ENCODE data around the gene YDJC.

GRCh38 chr22:21587803-21588611 is 41.8 kb downstream of the YDJC start:
- TF ChIP-seq ASH1L (IDR thresholded peaks at IDR 0.05; ENCODE audit: borderline replicate concordance, low read depth, partially characterized antibody) (no peak), CHD2 (IDR thresholded peaks at IDR 0.05; ENCODE audit: low read depth, low read length) (no peak), FOXA1 (IDR thresholded peaks at IDR 0.05; ENCODE audit: borderline replicate concordance) (no peak), SREBF2 (CRISPR knock-in tag; IDR thresholded peaks at IDR 0.05) (no peak), NR1H2 (CRISPR knock-in tag; IDR thresholded peaks at IDR 0.05) (no peak), FOXM1 (IDR thresholded peaks at IDR 0.05; ENCODE audit: low read depth) (no peak), FOXM1 (CRISPR knock-in tag; IDR thresholded peaks at IDR 0.05; ENCODE audit: low read depth) (no peak), NR0B1 (IDR thresholded peaks at IDR 0.05; ENCODE audit: partially characterized antibody) (no peak), POLR2A (conservative IDR thresholded peaks at IDR 0.05) (no peak), MAX (CRISPR knock-in tag; IDR thresholded peaks at IDR 0.05) (no peak), SIN3B (IDR thresholded peaks at IDR 0.05; ENCODE audit: low read depth) (no peak), NFATC3 (IDR thresholded peaks at IDR 0.05) (no peak)
- TF ChIP-seq, protein P1, sequence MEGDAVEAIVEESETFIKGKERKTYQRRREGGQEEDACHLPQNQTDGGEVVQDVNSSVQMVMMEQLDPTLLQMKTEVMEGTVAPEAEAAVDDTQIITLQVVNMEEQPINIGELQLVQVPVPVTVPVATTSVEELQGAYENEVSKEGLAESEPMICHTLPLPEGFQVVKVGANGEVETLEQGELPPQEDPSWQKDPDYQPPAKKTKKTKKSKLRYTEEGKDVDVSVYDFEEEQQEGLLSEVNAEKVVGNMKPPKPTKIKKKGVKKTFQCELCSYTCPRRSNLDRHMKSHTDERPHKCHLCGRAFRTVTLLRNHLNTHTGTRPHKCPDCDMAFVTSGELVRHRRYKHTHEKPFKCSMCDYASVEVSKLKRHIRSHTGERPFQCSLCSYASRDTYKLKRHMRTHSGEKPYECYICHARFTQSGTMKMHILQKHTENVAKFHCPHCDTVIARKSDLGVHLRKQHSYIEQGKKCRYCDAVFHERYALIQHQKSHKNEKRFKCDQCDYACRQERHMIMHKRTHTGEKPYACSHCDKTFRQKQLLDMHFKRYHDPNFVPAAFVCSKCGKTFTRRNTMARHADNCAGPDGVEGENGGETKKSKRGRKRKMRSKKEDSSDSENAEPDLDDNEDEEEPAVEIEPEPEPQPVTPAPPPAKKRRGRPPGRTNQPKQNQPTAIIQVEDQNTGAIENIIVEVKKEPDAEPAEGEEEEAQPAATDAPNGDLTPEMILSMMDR (IDR thresholded peaks at IDR 0.05 in 2 of 3, conservative IDR thresholded peaks at IDR 0.05 in 1 of 3; ENCODE audit: insufficient read depth in 2 of 3, low read depth in 1 of 3, low read length in 3 of 3), result no peak
- TF ChIP-seq, protein P2, sequence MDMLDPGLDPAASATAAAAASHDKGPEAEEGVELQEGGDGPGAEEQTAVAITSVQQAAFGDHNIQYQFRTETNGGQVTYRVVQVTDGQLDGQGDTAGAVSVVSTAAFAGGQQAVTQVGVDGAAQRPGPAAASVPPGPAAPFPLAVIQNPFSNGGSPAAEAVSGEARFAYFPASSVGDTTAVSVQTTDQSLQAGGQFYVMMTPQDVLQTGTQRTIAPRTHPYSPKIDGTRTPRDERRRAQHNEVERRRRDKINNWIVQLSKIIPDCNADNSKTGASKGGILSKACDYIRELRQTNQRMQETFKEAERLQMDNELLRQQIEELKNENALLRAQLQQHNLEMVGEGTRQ (CRISPR knock-in tag; IDR thresholded peaks at IDR 0.05), result no peak

Measured in K562 (cell line).